Spinal cord (tissue), 10 donors: ENCODE results near the gene SIAE. TPM values are rescaled to one million over a fixed set of nuclear protein-coding genes. Genes with fewer than 3 reads are reported as not detected.

Experiments
- DNase-seq, 6 donors: peaks; one replicate each; pipeline versions ENCODE4 v3.0.0 to v3.0.0-alpha.2; 2013 to 2015; ENCODE audit warnings: low spot score in 6 of 6, low read depth in 4 of 6
- H3K27ac ChIP-seq: one replicate; pipeline ENCODE4 v1.5.1; 2013; ENCODE audit warnings: low read depth, low read length, control low read depth
- H3K27me3 ChIP-seq: one replicate; pipeline ENCODE4 v1.6.1; 2013; ENCODE audit warnings: low read length; ENCODE audit not compliant: control insufficient read depth, insufficient read depth
- H3K36me3 ChIP-seq: one replicate; pipeline ENCODE4 v1.6.1; 2013; ENCODE audit warnings: low read length; ENCODE audit not compliant: control insufficient read depth, insufficient read depth
- H3K4me1 ChIP-seq: one replicate; pipeline ENCODE4 v1.6.1; 2013; ENCODE audit warnings: low read length; ENCODE audit not compliant: control insufficient read depth, insufficient read depth
- H3K4me3 ChIP-seq: one replicate; pipeline ENCODE4 v1.5.1; 2013; ENCODE audit warnings: low read depth, low read length, control low read depth
- H3K9me3 ChIP-seq: one replicate; pipeline ENCODE4 v1.6.1; 2013; ENCODE audit warnings: low read length; ENCODE audit not compliant: control insufficient read depth, insufficient read depth
- WGBS: methylation state at CpG from one replicate; pipeline ENCODE4 v1.1.5; 2013; ENCODE audit warnings: missing lambda C conversion rate; ENCODE audit not compliant: insufficient coverage; 5-methylcytosine and 5-hydroxymethylcytosine counted together
- polyA plus RNA-seq, 2 donors: library from polyadenylated mRNA; unstranded; fragments of 120-200 nt; gene quantifications; one replicate each; pipeline ENCODE4 v1.2.1, GENCODE V29; 2013; ENCODE audit not compliant: insufficient read length in 2 of 2
- total RNA-seq, 2 donors: library from RNA; depleted of rRNA in 1 of 2; stranded (reverse); fragments of 120-200 nt in 1 of 2; fragments of >200 nt in 1 of 2; gene quantifications; one replicate each; pipeline versions ENCODE4 v1.2.3 to v1.2.4, GENCODE V29; 2013 to 2014
- donor health status: healthy.

SIAE gene
- total and polyA plus RNA-seq, 4 donors, result 17.0 to 31.1 (median 30.1) TPM

GRCh38 chr11:124700028-124700427 lies 26.5 kb upstream of the SIAE start:
- Histone ChIP-seq H3K27ac (no peak overlapping the region), H3K4me1 (no peaks in the 10 kb centered on the region), H3K9me3 (no peaks in the 10 kb centered on the region), H3K27me3 (peaks cover 2% of the 10 kb centered on the region), H3K4me3 (no peak overlapping the region), H3K36me3 (no peaks in the 10 kb centered on the region)
- DNase-seq, result no peak

- Histone ChIP-seq H3K9me3 (no peaks in the 10 kb centered on the region), H3K36me3 (no peaks in the 10 kb centered on the region), H3K4me3 (no peak overlapping the region), H3K4me1 (no peaks in the 10 kb centered on the region), H3K27me3 (peaks cover 2% of the 10 kb centered on the region), H3K27ac (no peak overlapping the region)
- no peak for DNase-seq
- no CpG with 5 or more reads among the region's 1 CpG for WGBS
These were observed 26.0 kb upstream of the SIAE start for GRCh38 chr11:124699547-124699946.

- no peak for DNase-seq
- Histone ChIP-seq H3K4me3 (no peak overlapping the region), H3K27me3 (no peaks in the 10 kb centered on the region), H3K27ac (no peak overlapping the region), H3K9me3 (no peaks in the 10 kb centered on the region), H3K4me1 (no peaks in the 10 kb centered on the region), H3K36me3 (no peaks in the 10 kb centered on the region)
- WGBS, result no CpG with 5 or more reads among the region's 2 CpGs
These were observed 19.6 kb upstream of the SIAE start for GRCh38 chr11:124693142-124693541.

GRCh38 chr11:124682443-124682842 lies 8.9 kb upstream of the SIAE start:
- Histone ChIP-seq H3K9me3 (peaks cover 7% of the 10 kb centered on the region), H3K27me3 (no peaks in the 10 kb centered on the region), H3K27ac (no peak overlapping the region), H3K4me1 (no peaks in the 10 kb centered on the region), H3K4me3 (no peak overlapping the region), H3K36me3 (no peaks in the 10 kb centered on the region)
- DNase-seq, result no peak
- no CpG with 5 or more reads among the region's 1 CpG for WGBS

GRCh38 chr11:124681421-124681820 lies 7.9 kb upstream of the SIAE start:
- Histone ChIP-seq H3K9me3 (peaks cover 7% of the 10 kb centered on the region), H3K36me3 (no peaks in the 10 kb centered on the region), H3K4me3 (no peak overlapping the region), H3K27me3 (no peaks in the 10 kb centered on the region), H3K4me1 (no peaks in the 10 kb centered on the region), H3K27ac (no peak overlapping the region)
- WGBS, result no CpG with 5 or more reads among the region's 2 CpGs
- no peak for DNase-seq

GRCh38 chr11:124678416-124678815 lies 4.9 kb upstream of the SIAE start:
- Histone ChIP-seq H3K9me3 (peaks cover 7% of the 10 kb centered on the region), H3K27me3 (no peaks in the 10 kb centered on the region), H3K27ac (no peak overlapping the region), H3K36me3 (no peaks in the 10 kb centered on the region), H3K4me3 (no peak overlapping the region), H3K4me1 (peaks cover 8% of the 10 kb centered on the region)
- DNase-seq, result no peak
- 69% methylated on average over 2 of the region's 5 CpGs for WGBS

GRCh38 chr11:124676386-124676785 lies 2.8 kb upstream of the SIAE start:
- H3K27ac ChIP-seq, result no peak overlapping the region
- H3K27me3 ChIP-seq, result no peaks in the 10 kb centered on the region
- no peaks in the 10 kb centered on the region for H3K36me3 ChIP-seq
- WGBS, result no CpG with 5 or more reads among the region's 2 CpGs
- peaks cover 15% of the 10 kb centered on the region for H3K4me1 ChIP-seq
- DNase-seq, result no peak
- H3K9me3 ChIP-seq, result no peaks in the 10 kb centered on the region
- no peak overlapping the region for H3K4me3 ChIP-seq

GRCh38 chr11:124674571-124674970 lies 1.0 kb upstream of the SIAE start:
- H3K9me3 ChIP-seq, result no peaks in the 10 kb centered on the region
- peaks cover 15% of the 10 kb centered on the region for H3K4me1 ChIP-seq
- 100% methylated on average over 4 of the region's 5 CpGs for WGBS
- DNase-seq, result no peak
- no peaks in the 10 kb centered on the region for H3K36me3 ChIP-seq
- no peaks in the 10 kb centered on the region for H3K27me3 ChIP-seq
- peak overlapping the region; percentile 80 for H3K4me3 ChIP-seq
- H3K27ac ChIP-seq, result no peak overlapping the region

- 13% methylated on average over 13 of the region's 18 CpGs for WGBS
- Histone ChIP-seq H3K27me3 (no peaks in the 10 kb centered on the region), H3K36me3 (no peaks in the 10 kb centered on the region), H3K4me3 (peak overlapping the region; percentile 80), H3K4me1 (peaks cover 15% of the 10 kb centered on the region), H3K27ac (peak overlapping the region; percentile 73), H3K9me3 (no peaks in the 10 kb centered on the region)
- no peak for DNase-seq
These were observed 604 bp upstream of the SIAE start for GRCh38 chr11:124674168-124674517.

GRCh38 chr11:124672536-124673215 lies 863 bp downstream of the SIAE start:
- WGBS, result 69% methylated on average over 4 of the region's 7 CpGs
- no peak for DNase-seq
- Histone ChIP-seq H3K27ac (peak overlapping the region; percentile 76), H3K9me3 (no peaks in the 10 kb centered on the region), H3K4me3 (peak overlapping the region; percentile 80), H3K4me1 (peaks cover 15% of the 10 kb centered on the region), H3K36me3 (no peaks in the 10 kb centered on the region), H3K27me3 (no peaks in the 10 kb centered on the region)
